OCI-M1 (cell line): ENCODE results near the gene SELL.
"Not testable (repeated sequence)": the region's sequence is repeated elsewhere in the genome, so short reads cannot be mapped to it uniquely, and the experiment has no call there.

ENCODE experiments used
- DNase-seq: peaks from one replicate; lab custom pipeline; 2025; lab: John Stamatoyannopoulos, UW

The SELL gene

DNA sequence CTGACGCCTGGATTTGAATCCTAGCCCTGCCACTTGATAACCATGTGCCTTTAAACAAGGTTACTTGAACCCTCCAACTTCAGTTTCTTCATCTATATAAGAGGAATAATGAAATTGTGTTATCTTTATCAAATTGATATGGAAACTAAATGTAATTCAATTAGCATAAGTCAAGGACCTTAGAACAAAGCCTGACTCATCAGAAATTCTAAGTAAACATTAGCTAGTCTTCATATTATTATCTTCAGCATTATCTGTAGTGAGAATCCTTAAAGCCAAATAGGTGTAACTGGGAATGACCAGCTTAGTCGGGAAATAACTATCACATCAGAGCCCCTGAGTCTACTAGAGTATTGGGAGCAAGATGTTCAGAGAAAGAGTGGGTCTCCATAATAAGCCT lies 6.6 kb downstream of the SELL start:
- no peak for DNase-seq

DNA sequence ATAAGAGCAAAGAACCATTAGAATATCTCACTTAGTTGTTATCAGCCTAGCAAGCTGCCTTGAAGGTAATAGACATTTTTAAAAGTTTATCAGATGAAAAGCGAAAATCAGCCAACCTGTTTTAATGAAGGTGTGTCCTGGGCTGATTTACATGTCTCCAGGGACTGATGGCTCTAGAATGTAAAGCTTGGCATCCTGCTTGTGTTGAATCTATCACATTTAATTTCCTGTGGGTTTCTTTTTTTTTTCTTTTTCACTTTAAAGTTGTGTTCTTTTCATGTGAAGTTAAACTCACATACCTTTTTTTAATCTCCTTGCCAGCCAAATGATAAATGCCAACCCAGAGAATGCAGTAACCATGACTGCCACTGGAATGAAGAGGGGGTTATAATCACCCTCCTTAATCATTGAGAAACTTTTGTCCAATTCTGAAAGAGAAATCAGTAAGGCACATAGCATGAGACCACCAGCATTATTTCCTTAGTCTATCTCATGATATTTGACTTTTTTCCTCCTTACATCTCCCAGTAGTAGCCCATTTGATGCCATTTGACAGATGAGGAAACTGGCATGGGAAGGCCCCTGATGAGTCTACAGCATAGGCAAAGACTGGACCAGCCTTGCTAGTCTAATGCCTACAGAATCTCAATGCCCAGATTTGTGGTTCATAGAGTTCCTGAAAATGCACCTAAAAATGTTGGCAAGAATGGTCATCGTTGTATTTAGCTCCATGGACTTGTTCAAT lies 10.0 kb downstream of the SELL start:
- DNase-seq = no peak

DNA sequence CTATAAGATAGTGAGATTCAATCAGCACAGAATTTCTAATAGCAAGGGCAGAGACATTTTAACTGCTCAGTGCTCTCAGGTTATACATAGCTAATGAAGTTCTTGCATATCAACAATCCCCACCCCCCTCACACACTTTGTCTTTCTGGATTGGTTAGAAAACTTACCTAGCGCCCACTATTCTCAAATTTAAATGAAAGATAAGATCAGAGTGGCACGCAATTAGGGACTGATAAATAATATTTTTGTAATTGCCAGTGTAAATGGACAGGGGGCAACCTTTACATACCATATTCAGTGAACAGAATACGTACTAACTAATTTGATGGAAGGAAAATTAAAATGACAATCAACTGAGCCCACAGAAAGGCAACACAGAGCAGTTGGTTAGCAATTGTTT lies 11.7 kb downstream of the SELL start:
- DNase-seq = no peak

DNA sequence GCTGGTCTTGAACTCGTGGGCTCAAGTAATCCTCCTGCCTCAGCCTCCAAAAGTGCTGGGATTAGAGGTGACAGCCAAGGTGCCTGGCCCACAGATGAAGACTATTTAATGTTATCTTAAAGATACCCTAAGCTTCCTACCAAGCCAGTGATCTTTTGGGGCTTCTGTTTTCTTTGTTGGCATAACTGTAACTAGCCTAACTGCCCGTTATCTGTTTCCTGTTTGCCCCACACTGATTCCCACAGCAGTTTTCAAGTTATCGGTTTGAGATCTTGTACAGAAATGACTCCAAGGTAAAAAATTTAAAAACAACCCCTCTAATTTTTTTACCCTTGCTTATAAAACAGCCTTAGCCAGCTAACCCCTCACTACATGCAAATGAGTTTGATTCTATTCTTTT lies 12.4 kb downstream of the SELL start:
- DNase-seq = no peak

DNA sequence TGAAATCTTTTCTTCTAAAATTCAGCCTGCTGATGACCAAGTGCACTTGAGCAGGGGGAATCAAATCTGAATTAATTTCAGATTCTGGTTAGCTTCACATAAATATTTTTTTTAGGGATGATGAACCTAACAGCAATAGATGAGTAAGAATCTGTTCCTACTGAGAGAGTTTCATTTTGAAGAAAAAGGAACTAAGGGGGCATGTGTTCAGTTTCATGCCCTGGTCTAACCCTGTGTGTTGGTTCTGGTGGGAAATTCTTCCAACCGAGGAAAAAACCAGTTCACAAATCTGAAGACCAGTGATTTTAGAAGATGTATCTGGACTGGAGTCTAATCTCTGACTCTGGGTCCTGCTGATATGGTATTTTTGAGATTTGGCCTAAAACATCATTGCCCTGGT lies 13.7 kb downstream of the SELL start:
- DNase-seq = no peak

DNA sequence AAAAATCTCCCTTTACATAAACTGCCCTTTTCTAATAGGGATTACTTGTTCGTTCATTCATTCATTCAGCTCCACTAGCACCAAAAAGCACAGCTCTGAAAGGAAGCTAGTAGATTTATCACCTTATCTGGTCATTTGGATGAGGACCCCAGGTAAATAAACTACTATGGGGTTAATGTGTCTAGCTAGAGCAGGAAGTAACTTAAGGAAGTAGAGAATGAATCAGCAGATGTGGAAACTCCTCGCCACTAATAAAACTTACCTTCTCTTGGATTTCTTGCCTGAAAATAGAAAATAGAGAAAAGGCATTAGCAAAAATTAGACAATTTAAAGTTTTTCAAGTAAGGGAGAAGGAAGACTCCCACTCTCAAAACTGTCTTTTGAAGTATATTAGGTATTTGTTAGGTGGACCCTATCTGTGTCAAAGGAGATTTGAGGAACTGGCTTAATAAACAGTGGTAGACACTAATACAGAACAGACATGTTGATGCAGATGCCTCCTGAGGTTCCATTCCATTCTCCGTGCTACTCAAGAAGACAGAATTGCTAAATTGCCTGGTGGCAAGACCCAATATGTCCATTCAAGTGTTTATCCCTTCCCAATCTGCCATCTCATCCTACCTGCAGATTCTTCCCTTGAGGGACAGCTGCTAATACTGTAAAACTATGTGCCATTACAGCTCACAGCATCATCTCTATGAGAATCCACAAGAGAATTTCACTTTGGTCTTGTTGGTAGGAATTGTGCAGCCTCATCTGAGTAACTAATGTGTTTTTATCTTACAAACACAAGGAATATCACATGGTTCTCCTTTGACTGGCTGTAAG lies 14.9 kb downstream of the SELL start:
- no peak for DNase-seq

DNA sequence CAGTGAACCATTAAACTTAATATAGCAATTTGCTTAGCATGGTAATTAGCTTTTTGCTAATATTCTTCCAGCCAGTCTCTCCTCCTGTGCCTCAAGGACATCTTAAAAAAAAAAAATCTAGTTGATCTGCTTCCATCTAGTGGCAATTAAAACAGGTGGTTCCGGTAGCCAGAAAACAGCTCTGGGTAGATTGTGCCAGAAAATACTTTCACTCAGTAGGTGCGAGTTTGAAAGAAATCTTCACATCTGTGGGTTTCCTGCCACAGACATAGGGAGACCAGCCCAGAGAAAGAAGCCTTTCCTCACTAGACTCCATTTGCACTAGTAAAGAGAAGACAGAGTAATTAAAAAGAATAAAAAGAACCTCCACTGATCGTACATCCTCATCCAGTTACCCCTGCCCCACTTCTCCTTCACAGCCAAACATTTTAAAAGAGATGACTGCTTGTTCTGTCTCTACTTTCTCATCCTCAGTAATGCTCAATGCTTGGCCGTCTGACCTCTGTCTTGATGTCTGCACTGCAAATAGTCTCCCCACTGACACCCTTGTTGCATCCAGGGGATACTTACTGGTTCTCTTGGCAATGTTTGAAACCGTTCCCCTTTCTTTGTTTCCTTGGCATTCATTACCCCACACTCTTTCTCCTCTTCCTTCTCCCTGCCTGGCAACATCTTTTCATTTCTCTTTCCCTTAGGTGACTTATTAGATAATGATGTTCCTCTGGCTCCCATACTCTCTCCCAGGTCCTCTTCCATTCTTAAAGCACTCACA lies 16.9 kb downstream of the SELL start:
- peak; percentile 11 for DNase-seq

DNA sequence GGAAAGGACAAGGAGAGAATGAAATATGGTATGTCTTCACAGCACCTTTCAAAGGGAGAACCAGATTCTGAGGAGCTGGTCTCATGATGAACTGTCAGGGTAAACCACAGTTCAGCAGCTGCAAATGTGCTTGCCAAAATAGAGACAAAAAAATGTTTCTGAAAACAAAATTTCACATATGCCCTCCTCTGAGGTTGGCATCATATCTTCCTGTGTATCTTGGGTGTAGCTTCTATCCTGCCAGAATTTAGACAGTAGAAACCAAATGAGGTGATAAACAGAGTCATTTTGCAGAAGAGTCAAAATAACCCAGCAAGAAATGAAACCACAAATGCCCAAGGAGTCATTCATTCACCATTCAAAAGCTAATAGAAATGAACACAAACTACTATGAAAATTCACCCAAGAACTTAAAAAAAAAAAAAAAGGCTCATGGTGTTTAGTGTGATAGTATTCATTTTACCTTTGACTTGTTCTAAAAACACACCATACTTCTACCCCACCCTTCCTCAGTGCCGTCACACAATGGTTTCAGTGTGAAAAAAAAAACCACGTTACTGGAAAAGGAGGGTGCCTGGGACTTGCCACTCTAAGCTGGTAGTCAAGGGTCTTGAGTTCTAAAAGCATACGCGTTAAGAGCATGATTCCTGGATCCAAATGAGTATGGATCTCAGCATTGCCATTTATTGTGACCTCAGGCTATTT lies 18.5 kb downstream of the SELL start:
- DNase-seq = no peak

DNA sequence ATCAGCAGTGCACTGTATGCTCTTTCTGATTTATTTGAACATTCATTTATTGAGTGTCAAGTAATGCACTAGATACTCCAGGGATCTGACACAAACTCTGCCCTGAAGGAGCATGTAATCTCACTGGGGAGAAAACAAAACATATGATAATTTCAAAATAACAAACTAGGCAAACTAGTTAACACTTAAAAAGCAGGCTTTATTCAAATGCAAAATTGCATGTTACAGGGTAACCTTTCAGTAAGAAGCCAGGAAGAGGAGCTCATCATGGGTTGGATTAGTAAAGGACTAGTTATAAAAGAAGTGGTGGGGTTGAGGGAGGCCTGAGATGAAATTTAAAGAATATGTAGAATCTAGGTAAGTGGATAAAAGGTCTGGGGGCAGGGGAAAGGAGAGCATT lies 20.9 kb downstream of the SELL start:
- no peak for DNase-seq

DNA sequence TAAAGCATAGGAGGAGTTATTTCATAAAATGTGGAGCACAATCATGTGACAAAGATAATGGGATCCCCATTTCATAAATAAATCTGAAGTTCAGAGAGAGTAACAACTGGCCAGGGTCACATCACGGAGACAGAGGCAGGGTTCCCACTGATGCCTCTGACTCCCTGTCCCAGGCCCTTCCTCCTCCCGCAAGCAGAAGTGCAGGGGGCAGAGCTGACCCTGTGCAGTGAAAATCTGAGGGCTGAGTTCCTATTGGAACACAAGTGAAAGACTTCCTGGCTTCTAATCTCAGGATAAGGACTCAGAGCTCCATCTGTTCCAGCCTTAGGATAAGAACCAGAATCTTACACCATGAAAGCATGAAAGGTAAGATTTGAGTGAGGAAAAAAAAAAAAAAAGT lies 22.0 kb downstream of the SELL start:
- no peak for DNase-seq

DNA sequence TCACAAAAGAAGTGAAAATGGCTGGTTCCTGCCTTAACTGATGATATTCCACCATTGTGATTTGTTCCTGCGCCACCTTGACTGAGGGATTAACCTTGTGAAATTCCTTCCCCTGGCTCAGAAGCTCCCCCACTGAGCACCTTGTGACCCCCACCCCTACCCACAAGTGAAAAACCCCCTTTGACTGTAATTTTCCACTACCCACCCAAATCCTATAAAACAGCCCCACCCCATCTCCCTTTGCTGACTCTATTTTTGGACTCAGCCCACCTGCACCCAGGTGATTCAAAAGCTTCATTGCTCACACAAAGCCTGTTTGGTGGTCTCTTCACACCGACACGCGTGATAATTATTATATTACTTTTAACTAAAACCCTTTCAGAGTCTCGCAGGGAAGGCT lies 23.0 kb downstream of the SELL start:
- not testable (repeated sequence) for DNase-seq

DNA sequence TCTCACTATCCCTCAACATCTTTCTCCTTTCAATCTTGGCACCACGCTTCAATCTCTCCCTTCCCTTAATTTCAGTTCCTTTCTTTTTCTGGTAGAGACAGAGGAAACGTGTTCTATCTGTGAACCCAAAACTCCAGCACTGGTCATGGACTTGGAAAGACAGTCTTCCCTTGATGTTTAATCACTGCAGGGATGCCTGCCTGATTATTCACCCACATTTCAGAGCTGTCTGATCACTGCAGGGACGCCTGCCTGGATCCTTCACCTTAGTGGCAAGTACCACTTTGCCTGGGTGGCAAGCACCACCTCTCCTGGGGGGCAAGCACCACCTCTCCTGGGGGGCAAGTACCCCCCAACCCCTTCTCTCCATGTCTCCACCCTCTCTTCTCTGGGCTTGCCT lies 27.8 kb downstream of the SELL start:
- no peak for DNase-seq

DNA sequence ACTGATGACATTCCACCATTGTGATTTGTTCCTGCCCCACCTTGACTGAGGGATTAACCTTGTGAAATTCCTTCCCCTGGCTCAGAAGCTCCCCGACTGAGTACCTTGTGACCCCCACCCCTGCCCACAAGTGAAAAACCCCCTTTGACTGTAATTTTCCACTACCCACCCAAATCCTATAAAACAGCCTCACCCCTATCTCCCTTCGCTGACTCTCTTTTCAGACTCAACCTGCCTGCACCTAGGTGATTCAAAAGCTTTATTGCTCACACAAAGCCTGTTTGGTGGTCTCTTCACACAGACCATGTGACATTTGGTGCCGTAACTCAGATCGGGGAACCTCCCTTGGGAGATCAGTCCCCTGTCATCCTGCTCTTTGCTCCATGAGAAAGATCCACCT lies 28.3 kb downstream of the SELL start:
- DNase-seq = not testable (repeated sequence)

DNA sequence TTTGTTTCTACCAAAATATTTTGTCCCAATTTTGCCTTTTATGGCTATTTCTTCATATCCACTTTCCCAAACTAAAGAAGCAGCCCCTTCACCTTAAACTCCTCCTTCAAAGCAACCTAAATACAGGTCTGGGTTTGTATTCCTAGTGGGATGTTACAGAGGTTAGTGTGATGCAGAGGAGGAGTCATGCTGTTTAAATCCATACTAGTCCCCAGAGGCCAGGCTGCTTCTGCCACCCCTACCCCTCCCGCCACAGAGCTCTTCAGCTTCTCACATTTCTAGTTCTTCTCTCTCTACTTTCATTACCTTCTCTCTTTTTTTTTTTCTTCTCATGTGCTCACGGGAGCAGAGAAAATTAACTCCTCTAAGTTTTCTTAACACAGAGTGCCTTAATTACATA lies 29.3 kb downstream of the SELL start:
- no peak for DNase-seq

DNA sequence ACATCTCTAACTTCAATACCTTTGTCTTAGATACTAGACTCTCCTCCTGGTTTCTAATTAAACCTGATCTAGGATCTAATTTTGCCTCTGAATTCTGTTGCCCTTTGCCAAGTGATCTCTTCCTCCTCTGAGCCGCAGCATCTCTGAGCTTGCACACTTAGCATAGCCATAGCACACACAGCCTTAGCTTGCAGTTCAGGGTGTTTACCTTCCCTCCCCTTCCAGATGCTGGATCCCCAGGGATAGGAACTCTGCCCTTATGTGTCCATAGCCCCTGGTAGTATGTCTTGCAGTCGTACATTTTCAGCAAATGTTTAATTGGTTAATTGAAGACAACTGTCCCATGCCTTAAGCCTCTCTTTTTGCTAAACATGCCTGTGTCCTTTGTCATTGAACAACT lies 30.3 kb downstream of the SELL start:
- no peak for DNase-seq

DNA sequence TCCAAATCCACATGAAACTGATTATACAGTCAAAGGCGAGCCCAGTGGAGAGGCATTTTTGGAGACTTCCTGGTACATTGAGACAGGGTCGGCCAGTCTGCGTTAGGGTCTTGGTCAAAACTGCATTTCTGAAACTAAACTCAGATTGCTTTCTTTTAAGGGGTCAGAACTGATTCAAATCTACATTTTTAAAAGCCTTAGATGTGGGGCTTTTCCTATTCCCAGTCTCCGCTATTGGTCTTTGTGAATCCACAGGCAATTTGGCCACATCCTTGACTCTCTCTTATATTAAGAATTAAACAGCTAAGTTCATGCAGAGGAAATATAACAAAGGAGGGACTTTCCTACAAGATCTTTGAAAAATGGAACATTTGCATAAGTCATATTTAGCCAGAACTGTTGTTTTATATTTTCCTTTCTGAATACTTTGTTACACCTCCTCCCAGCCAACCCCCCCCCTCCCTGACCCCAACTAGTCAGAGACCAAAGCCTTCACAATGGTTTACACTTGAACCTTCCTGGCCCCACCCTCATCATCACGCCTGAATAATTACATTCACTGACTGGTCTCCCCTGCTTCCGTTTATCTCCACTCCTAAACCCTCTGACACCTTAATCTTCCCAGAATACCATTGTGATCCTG lies 30.9 kb downstream of the SELL start:
- DNase-seq = no peak

DNA sequence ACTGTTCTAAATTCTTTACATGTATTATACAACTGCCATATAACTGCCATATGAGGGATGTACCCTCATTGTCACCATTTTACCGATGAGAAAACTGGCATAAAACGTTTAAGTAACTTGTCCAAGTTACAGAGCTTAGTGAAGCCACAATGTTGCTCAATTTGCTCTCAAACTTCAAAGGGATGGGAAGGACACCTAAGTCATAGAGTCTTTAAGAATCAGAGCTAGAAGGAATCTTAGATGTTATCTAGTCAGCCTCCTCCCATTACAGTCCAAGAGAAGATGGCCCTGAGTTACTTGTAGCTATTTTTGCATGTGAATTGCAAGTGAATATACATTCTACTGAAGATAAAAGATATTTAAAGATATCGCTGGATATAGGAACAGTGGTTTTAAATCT lies 31.7 kb downstream of the SELL start:
- no peak for DNase-seq

DNA sequence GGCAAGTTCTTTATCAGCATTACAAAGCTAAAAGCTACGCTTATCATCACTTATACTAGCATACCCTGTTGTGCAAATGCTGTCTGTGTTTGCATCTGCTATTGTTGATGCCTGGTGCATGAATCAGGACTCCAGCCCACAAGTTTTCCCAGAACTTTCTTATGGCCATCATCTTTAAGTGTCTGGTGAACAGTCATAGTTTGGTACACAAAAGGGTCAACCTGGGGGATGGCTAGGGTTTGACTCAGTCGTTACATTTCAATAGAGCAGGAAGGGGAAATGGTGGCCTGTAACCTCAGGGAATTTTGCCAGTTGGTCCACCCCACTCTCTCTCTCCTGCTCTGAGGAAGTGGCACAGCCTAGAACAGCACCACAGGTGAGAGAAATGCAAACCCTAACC lies 35.4 kb downstream of the SELL start:
- no peak for DNase-seq

DNA sequence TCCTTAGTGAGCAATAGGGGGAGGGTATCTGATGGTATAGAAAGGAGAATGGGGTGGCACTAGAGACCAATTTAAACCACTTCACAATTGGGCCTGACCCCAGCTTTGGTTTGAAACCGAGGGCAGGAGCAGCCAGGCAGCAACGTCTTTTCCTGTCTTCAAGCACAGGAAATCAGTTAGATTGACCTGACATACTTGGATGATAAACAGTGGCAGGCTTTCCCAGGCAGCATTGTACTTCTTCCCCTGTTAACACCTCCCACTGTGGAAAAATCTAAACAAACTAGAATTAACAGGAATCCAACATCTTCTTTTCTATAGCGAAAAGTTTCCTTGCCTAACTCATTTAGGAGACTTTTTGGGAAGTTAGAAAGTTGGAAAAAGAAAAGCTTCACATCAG lies 40.6 kb downstream of the SELL start:
- DNase-seq = no peak

DNA sequence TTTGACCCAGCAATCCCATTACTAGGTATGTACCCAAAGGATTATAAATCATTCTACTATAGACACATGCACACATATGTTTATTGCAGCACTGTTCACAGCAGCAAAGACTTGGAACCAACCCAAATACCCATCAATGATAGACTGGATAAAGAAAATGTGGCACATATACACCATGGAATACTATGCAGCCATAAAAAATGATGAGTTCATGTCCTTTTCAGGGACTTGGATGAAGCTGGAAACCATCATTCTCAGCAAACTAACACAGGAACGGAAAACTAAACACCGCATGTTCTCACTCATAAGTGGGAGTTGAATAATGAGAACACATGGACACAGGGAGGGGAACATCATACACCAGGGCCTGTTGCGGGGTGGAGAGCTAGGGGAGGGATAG lies 41.2 kb downstream of the SELL start:
- DNase-seq = not testable (repeated sequence)

DNA sequence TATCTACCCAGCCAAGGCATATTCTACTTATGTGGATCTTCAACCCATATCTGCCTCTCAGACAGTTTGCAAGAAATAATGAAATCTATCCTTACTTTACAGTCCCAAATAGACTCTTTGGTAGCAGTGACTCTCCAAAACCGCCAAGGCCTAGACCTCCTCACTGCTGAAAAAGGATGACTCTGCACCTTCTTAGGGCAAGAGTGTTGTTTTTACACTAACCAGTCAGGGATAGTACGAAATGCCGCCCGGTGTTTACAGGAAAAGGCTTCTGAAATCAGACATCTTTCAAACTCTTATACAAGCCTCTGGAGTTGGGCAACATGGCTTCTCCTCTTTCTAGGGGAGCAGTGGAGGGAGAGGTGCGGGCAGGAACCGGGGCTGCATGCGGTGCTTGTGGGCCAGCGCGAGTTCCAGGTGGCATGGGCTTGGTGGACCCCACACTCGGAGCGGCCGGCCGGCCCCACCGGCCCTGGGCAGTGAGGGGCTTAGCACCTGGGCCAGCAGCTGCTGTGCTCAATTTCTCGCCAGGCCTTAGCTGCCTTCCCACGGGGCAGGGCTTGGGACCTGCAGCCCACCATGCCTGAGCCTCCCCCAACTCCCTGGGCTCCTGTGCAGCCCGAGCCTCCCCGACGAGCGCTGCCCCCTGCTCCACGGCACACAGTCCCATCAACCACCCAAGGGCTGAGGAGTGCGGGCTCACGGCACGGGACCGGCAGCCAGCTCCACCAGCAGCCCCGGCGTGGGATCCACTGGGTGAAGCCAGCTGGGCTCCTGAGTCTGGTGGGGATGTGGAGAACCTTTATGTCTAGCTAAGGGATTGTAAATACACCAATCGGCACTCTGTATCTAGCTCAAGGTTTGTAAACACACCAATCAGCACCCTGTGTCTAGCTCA lies 43.5 kb downstream of the SELL start:
- not testable (repeated sequence) for DNase-seq
